Measurements from ENCODE around the gene RIC3.
"Not testable (repeated sequence)": the region's sequence is repeated elsewhere in the genome, so short reads cannot be mapped to it uniquely, and the experiment has no call there.

RIC3 gene

GRCh38 chr11:8161627-8162304 lies 7.1 kb downstream of the RIC3 start:
- Mint-ChIP-seq H3K27me3 (peaks cover 11 to 15% of the 10 kb centered on the region in 2 donors), H3K36me3 (peaks cover 7 to 13% of the 10 kb centered on the region in 2 donors), H3K4me1 (peaks cover 0 to 20% of the 10 kb centered on the region in 2 donors)
- H3K27ac Mint-ChIP-seq; H3K4me3 Mint-ChIP-seq; ATAC-seq (replicated peaks); DNase-seq; H3K9me3 Mint-ChIP-seq: not testable (repeated sequence)

- H3K4me1 Mint-ChIP-seq, result peaks cover 3 to 20% of the 10 kb centered on the region in 2 donors
- no peak for ATAC-seq (replicated peaks)
- H3K27ac Mint-ChIP-seq, result no peak overlapping the region
These were observed 11.9 kb downstream of the RIC3 start for GRCh38 chr11:8156877-8157276.

DNA sequence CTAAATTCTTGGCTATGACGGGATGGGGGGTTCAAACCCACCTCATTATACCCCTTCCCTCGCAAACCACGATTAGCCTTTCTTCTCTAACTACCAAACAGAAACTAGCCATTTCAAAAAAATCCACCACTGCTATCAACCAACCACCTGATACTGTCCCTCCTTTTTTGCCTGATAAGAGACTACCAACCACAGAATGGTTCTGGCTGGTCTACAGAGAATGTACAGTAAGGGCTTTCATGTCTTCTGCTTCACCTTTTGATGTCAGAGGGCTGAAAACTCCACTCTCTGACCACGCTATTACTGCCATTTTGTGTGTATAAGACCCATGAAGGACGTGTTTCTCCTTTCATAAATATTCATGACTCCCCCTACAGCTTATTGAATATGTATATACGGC lies 19.1 kb downstream of the RIC3 start:
- DNase-seq (no peak), ATAC-seq (replicated peaks) (no peak)
- Mint-ChIP-seq H3K27me3 (no peaks in the 10 kb centered on the region), H3K4me1 (no peaks in the 10 kb centered on the region), H3K27ac (no peak overlapping the region), H3K36me3 (peaks cover 15 to 21% of the 10 kb centered on the region in 2 donors), H3K9me3 (no peaks in the 10 kb centered on the region), H3K4me3 (no peak overlapping the region)

More at GRCh38 chr11:8156877-8157276, 11.9 kb downstream of the RIC3 start:
- H3K36me3 Mint-ChIP-seq, result peaks cover 6% of the 10 kb centered on the region in 2 donors
- DNase-seq, result no peak
- no peaks in the 10 kb centered on the region for H3K27me3 Mint-ChIP-seq
- H3K9me3 Mint-ChIP-seq, result no peaks in the 10 kb centered on the region
- no peak overlapping the region for H3K4me3 Mint-ChIP-seq

DNA sequence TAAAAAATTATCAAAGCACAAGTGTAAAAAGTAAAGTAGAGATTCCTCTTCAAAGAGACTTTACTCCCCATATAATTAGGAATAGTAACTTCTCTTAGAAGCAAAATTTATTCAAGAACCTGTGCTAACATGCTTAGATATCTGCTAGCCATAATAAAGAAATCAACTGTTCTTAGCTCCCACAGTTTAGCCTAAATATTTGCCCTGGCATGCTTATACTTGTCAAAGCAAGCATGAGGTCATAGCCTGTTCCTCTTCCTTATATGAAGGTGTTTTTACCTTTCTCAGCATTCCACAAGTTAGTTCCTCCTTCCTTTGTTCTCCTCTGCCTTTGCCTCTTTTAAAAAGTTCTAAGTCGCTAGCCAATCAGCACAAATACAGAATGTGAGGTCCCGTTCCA lies 30.3 kb downstream of the RIC3 start:
- H3K4me1 Mint-ChIP-seq, result no peaks in the 10 kb centered on the region
- H3K27me3 Mint-ChIP-seq, result no peaks in the 10 kb centered on the region
- DNase-seq, result no peak
- H3K27ac Mint-ChIP-seq, result no peak overlapping the region
- H3K4me3 Mint-ChIP-seq, result no peak overlapping the region
- H3K36me3 Mint-ChIP-seq, result peaks cover 27 to 43% of the 10 kb centered on the region in 2 donors
- no peak for ATAC-seq (replicated peaks)
- H3K9me3 Mint-ChIP-seq, result peaks cover 0 to 4% of the 10 kb centered on the region in 2 donors

DNA sequence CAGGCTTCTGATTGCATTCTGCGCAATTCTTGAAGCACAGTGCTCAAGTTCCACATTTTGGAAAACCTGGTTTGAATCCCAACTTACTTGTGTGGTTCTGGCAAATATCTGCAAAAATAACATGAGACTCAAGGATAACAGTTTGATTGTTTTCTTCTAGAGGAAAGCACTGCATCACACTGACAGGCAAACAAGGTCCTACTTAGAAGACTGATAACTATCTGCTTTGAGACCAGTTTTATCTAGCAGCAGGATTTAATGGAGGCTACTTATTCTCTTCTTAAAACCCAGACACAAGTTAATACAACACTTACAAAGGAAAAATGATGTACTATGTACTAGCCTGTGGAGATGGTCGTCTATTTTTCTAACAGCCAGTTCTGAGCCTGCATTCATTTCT lies 41.4 kb downstream of the RIC3 start:
- Mint-ChIP-seq H3K9me3 (no peaks in the 10 kb centered on the region), H3K4me1 (peaks cover 0 to 1% of the 10 kb centered on the region in 2 donors), H3K27ac (no peak overlapping the region), H3K36me3 (peaks cover 18 to 34% of the 10 kb centered on the region in 2 donors), H3K4me3 (no peak overlapping the region), H3K27me3 (no peaks in the 10 kb centered on the region)
- DNase-seq, result no peak
- no peak for ATAC-seq (replicated peaks)

DNA sequence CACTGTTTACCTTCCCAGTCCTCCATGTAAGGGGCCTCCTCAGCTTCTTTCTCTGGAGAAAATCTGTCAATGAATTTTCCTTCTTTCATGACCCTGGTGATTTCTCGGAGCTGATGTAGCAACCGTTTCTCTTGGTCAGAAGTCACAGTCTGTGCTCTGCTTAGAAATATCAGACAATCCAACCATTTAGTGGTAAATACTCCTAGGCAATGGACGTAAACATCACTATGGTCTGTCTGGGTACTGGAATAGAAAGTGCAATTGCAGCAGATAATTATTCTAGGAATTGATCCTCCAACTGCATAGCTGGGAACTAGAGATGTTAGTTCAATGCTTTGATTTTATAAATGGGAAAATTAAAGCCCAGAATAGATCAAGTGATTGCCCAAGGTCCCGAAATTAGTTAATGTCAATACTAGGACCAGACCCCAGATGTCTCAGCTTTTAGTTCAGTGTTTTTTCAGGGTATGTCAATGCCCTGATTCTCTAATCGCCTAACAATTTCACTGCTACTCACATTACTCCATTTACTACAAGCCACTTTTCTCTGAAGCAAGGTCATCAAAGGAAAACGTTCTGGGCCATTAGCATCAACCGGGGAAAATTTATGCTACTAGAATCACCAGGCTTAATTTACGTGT lies 42.1 kb downstream of the RIC3 start:
- Mint-ChIP-seq H3K36me3 (peaks cover 24 to 39% of the 10 kb centered on the region in 2 donors), H3K4me1 (peaks cover 0 to 1% of the 10 kb centered on the region in 2 donors), H3K27ac (no peak overlapping the region), H3K9me3 (no peaks in the 10 kb centered on the region), H3K4me3 (no peak overlapping the region), H3K27me3 (no peaks in the 10 kb centered on the region)
- DNase-seq (no peak), ATAC-seq (replicated peaks) (no peak)

- H3K27me3 Mint-ChIP-seq, result no peaks in the 10 kb centered on the region
- no peak for DNase-seq
- no peak overlapping the region for H3K4me3 Mint-ChIP-seq
- ATAC-seq (replicated peaks), result no peak
- peaks cover 0 to 1% of the 10 kb centered on the region in 2 donors for H3K4me1 Mint-ChIP-seq
- H3K36me3 Mint-ChIP-seq, result peaks cover 34 to 37% of the 10 kb centered on the region in 2 donors
- no peak overlapping the region for H3K27ac Mint-ChIP-seq
- peaks cover 0 to 6% of the 10 kb centered on the region in 2 donors for H3K9me3 Mint-ChIP-seq
These were observed 46.6 kb downstream of the RIC3 start for GRCh38 chr11:8122173-8122764.

- Mint-ChIP-seq H3K36me3 (peaks cover 43 to 53% of the 10 kb centered on the region in 2 donors), H3K4me1 (peaks cover 0 to 7% of the 10 kb centered on the region in 2 donors), H3K27ac (no peak overlapping the region), H3K4me3 (no peak overlapping the region), H3K27me3 (no peaks in the 10 kb centered on the region), H3K9me3 (peaks cover 8 to 15% of the 10 kb centered on the region in 2 donors)
- DNase-seq (no peak), ATAC-seq (replicated peaks) (no peak)
These were observed 57.2 kb downstream of the RIC3 start for GRCh38 chr11:8111636-8112035.

DNA sequence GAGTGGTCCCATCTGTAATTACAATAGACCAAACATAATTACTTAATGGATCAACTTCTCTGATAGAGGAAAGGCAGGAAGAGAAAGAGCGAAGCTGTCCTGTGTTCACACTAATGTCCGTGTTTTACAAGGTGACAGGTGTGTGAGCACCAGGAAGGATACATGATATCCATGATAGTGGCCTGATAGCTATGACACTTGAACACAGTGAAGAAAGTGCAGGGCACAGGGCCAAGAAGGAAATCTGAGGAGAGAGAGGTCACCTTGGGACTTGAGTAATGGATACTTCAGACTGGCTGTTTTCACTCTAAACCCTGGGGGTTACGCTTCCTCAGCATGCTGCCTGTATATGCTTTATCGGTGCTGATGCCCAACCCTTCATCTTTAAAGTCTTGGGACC lies 58.4 kb downstream of the RIC3 start:
- DNase-seq (no peak), ATAC-seq (replicated peaks) (no peak)
- Mint-ChIP-seq H3K4me1 (peaks cover 0 to 7% of the 10 kb centered on the region in 2 donors), H3K9me3 (peaks cover 8% of the 10 kb centered on the region in 2 donors), H3K4me3 (no peak overlapping the region), H3K27ac (no peak overlapping the region), H3K36me3 (peaks cover 37 to 45% of the 10 kb centered on the region in 2 donors), H3K27me3 (no peaks in the 10 kb centered on the region)

DNA sequence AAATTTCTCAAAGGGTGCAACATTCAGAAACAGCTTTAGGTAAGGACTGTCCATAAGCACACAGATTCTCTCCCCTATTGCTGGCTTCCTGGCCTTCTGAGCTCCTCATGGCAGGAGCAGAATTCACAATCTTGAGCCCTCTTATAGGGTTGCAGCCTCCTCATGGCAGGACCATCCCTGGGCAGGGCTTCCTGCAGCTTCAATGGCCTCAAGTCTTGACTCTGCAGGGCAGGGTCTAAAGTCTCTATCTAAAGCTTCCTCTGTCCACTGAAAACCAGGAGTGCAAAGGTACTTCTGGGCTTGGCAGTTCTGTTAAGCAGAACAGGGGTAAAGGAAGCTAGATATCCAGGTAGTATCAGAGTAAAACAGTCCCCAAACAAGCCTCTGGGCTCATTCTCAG lies 59.1 kb downstream of the RIC3 start:
- DNase-seq, result no peak
- H3K4me3 Mint-ChIP-seq, result no peak overlapping the region
- no peak overlapping the region for H3K27ac Mint-ChIP-seq
- no peaks in the 10 kb centered on the region for H3K27me3 Mint-ChIP-seq
- ATAC-seq (replicated peaks), result no peak
- peaks cover 4% of the 10 kb centered on the region in 2 donors for H3K9me3 Mint-ChIP-seq
- H3K36me3 Mint-ChIP-seq, result peaks cover 31 to 39% of the 10 kb centered on the region in 2 donors
- peaks cover 0 to 7% of the 10 kb centered on the region in 2 donors for H3K4me1 Mint-ChIP-seq

GRCh38 chr11:8108421-8108820 lies 60.4 kb downstream of the RIC3 start:
- H3K4me3 Mint-ChIP-seq, result no peak overlapping the region
- ATAC-seq (replicated peaks) (no peak), DNase-seq (no peak)
- no peaks in the 10 kb centered on the region for H3K27me3 Mint-ChIP-seq
- peaks cover 28 to 31% of the 10 kb centered on the region in 2 donors for H3K36me3 Mint-ChIP-seq
- H3K9me3 Mint-ChIP-seq, result no peaks in the 10 kb centered on the region
- H3K27ac Mint-ChIP-seq, result no peak overlapping the region
- H3K4me1 Mint-ChIP-seq, result peaks cover 0 to 2% of the 10 kb centered on the region in 2 donors

GRCh38 chr11:8107642-8108041 lies 61.2 kb downstream of the RIC3 start:
- H3K27me3 Mint-ChIP-seq, result no peaks in the 10 kb centered on the region
- no peaks in the 10 kb centered on the region for H3K9me3 Mint-ChIP-seq
- H3K27ac Mint-ChIP-seq, result no peak overlapping the region
- H3K36me3 Mint-ChIP-seq, result peaks cover 26 to 27% of the 10 kb centered on the region in 2 donors
- ATAC-seq (replicated peaks), result no peak
- no peak for DNase-seq
- no peaks in the 10 kb centered on the region for H3K4me1 Mint-ChIP-seq
- H3K4me3 Mint-ChIP-seq, result no peak overlapping the region

DNA sequence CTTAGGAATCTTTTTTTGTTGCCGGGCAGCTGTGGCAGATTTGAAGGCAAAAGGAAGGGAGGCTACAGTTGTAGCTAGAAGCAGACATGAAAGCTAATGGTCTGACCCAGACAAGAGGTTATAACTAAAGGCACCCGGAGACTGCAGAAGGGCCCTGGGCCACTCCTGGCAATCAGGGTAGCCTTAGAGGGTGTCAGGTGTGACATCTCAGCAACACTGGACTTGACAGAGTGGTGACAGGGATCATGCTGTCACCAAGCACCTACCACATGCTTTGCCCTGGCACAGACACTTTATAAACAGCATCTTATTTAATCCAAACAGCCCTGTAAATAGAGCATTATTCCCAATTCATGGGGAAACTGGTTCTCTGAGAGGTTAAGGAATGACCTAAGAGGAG lies 62.1 kb downstream of the RIC3 start:
- Mint-ChIP-seq H3K27me3 (no peaks in the 10 kb centered on the region), H3K4me1 (no peaks in the 10 kb centered on the region), H3K9me3 (no peaks in the 10 kb centered on the region), H3K4me3 (no peak overlapping the region), H3K27ac (no peak overlapping the region), H3K36me3 (peaks cover 26 to 27% of the 10 kb centered on the region in 2 donors)
- no peak for DNase-seq
- ATAC-seq (replicated peaks), result no peak

- Mint-ChIP-seq H3K9me3 (no peaks in the 10 kb centered on the region), H3K27ac (no peak overlapping the region), H3K4me3 (no peak overlapping the region), H3K36me3 (peaks cover 17 to 21% of the 10 kb centered on the region in 2 donors), H3K4me1 (no peaks in the 10 kb centered on the region), H3K27me3 (no peaks in the 10 kb centered on the region)
- ATAC-seq (replicated peaks) (no peak), DNase-seq (no peak)
These were observed 63.2 kb downstream of the RIC3 start for GRCh38 chr11:8105666-8106065.

DNA sequence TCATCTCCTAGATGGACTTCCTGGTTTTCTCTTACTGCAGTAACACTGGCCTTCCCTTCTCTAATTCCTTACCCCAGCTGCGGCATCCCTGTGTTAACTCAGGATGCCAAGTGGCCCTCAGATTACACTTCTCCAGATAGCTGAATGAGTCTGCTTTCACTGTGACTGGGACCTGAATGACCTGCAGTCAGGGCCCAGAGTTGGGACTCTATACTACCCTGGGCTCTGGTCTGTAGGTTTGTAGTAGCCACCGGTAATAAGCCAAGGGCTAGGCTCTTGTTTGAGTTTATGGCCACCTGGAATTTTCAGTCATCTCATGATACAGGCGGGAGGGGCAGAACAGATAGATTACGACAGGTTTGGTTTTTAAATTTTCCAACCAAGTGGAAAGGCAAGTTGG lies 63.7 kb downstream of the RIC3 start:
- no peaks in the 10 kb centered on the region for H3K9me3 Mint-ChIP-seq
- ATAC-seq (replicated peaks) (no peak), DNase-seq (no peak)
- peaks cover 13 to 17% of the 10 kb centered on the region in 2 donors for H3K36me3 Mint-ChIP-seq
- H3K27ac Mint-ChIP-seq, result no peak overlapping the region
- H3K4me1 Mint-ChIP-seq, result no peaks in the 10 kb centered on the region
- H3K4me3 Mint-ChIP-seq, result no peak overlapping the region
- H3K27me3 Mint-ChIP-seq, result no peaks in the 10 kb centered on the region
